Esophagus squamous epithelium (tissue), 4 donors: Measurements from ENCODE around the gene C11orf86.

Experiments
- POLR2A ChIP-seq, 4 donors: fragments of 450-650 bp; IDR thresholded peaks; one replicate each; pipeline ENCODE4 v1.6.1; 2017; ENCODE audit warnings: antibody characterized with exemption in 4 of 4, mild to moderate bottlenecking in 4 of 4, moderate library complexity in 3 of 4
- TF ChIP-seq, protein P1 (sequence below), 6 experiments: fragments of 450-650 bp in 4 of 6; fragments of 200-600 bp in 2 of 6; sonication (generic) in 2 of 6; IDR thresholded peaks; one replicate each; pipeline ENCODE4 v1.5.1; 2016 to 2019; ENCODE audit warnings: antibody characterized with exemption in 6 of 6, mild to moderate bottlenecking in 4 of 6, moderate library complexity in 4 of 6

DNA sequence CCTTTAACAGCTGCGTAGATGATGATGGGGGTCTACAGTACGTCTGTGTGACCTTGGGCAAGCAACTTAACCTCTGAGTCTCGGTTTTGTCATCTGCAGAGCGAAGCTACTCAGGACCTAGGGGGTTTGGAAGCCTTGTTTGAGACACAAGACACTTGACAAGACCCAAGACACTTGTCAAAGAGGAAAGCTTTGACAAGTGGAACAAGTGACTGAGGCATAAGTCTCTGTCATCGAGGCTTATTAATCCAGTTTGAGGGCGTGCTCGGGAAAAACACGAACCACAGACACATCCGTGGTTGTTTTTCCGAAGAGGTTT is 16.2 kb upstream of the C11orf86 start:
- TF ChIP-seq, protein P1, sequence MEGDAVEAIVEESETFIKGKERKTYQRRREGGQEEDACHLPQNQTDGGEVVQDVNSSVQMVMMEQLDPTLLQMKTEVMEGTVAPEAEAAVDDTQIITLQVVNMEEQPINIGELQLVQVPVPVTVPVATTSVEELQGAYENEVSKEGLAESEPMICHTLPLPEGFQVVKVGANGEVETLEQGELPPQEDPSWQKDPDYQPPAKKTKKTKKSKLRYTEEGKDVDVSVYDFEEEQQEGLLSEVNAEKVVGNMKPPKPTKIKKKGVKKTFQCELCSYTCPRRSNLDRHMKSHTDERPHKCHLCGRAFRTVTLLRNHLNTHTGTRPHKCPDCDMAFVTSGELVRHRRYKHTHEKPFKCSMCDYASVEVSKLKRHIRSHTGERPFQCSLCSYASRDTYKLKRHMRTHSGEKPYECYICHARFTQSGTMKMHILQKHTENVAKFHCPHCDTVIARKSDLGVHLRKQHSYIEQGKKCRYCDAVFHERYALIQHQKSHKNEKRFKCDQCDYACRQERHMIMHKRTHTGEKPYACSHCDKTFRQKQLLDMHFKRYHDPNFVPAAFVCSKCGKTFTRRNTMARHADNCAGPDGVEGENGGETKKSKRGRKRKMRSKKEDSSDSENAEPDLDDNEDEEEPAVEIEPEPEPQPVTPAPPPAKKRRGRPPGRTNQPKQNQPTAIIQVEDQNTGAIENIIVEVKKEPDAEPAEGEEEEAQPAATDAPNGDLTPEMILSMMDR (IDR thresholded peaks at IDR 0.05), result peak in 1 of 6 experiments; percentile 2
- TF ChIP-seq POLR2A (IDR thresholded peaks at IDR 0.05), result no peak
